Globus pallidus (tissue), 1 donor: Measurements from ENCODE around the gene GPC3.

ENCODE experiments used
- DNase-seq: peaks from one replicate; pipeline ENCODE4 v3.0.0-alpha.2; 2015; ENCODE audit warnings: low spot score

The GPC3 gene

DNA sequence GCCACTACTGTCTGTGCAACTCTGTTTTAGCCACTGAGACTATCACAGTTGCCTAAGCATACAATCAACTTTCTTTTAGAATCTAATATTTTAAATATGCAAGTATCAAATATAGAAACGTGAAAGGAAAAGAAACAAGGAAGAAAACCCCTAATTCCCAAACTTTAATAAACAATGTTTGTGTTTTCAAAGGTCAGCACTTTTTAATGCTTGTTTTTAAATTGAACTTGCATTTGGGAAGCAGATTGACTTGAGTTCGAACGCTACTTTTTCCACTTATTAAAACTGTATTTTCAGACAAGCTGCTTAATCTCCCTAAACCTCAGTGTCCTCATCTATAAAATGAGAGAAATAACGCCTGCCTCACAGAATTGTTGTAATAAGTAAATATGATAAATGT, 384.3 kb downstream of the GPC3 start:
- DNase-seq = no peak

DNA sequence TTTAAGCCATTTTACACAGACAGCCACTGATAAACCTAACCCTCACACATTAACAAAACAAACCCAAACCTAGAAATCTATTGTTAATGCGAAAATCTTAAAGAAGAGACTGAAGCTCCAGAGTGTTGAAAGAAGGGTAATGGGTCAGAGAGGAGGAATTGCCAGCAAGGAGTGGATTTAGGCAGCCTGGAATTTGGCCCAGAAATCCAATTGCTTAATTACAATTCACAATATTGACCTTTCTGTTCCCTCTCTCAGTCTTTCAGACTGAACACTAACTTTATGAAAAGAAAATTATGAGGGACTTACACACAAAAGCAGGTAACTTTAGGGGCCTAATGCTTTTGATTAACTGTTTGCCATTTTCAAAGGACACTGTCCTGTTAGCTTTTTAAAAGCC, 384.9 kb downstream of the GPC3 start:
- no peak for DNase-seq

DNA sequence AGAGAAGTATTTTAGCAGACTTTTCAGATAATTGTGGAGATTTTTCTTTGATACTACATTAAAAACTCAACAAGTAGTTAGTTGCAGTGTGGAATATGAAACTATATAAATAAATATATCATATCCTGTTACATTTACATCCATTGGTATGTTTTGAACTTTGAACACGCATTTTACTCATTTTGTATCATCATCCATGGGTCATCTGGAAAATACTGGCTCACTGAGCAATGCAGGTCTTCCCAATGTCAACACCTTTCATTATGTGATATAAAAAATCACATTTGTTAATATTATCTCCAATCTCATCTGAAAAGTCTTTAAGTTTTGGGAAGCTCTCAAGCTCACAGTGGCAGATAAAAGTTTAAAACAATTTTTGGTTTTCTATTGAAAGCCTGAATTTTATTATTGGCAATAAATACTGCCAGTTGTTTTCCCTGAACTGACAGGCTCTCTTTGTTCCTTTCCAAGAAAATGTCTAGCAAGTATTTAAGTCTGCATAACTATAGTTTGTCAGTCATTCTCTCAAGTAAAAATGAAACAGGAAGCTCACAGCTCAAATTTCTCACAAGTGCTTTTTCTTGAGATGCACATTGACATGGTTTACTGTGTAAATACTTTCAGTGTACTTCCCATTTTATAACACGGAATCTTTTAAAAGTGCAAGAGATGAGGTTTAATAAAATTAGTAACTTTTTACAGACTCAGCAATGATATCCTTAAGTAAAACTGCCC, 386.6 kb downstream of the GPC3 start:
- peak; percentile 9 for DNase-seq

DNA sequence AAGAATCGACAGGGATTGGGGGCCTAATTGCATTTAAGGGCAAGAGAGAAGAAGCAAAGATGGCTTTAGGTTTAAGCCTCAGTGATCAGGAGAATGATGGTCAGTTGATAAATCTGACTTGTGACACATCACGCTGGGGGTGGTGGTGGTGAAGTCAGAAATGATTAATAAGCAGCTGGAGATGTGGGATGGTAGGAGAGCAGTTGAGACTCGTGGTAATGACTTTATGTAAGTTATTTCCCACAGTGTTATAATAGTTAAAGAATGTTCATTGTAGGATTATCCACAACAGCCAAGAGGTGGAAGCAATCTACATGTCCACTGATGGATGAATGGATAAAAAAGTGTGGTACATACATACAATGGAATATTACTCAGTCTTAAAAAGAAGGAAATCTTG, 391.2 kb downstream of the GPC3 start:
- DNase-seq = no peak

DNA sequence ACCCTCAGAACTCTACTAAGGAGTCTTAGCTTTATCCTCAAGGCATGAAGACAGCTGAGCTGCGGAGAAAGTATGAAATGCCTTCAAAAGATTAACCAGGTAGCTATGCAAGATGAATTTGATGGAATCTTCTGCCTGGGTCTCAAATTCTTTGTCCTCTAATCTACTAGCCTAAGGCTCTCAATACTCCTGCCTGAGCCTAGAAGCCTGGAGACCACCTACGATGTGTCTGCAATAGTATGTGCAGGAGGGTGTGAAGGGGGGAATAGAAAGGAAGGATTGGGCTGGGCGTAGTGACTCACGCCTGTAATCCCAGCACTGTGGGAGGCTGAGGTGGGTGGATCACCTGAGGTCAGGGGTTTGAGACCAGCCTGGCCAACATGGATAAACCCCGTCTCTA, 391.9 kb downstream of the GPC3 start:
- DNase-seq = no peak

DNA sequence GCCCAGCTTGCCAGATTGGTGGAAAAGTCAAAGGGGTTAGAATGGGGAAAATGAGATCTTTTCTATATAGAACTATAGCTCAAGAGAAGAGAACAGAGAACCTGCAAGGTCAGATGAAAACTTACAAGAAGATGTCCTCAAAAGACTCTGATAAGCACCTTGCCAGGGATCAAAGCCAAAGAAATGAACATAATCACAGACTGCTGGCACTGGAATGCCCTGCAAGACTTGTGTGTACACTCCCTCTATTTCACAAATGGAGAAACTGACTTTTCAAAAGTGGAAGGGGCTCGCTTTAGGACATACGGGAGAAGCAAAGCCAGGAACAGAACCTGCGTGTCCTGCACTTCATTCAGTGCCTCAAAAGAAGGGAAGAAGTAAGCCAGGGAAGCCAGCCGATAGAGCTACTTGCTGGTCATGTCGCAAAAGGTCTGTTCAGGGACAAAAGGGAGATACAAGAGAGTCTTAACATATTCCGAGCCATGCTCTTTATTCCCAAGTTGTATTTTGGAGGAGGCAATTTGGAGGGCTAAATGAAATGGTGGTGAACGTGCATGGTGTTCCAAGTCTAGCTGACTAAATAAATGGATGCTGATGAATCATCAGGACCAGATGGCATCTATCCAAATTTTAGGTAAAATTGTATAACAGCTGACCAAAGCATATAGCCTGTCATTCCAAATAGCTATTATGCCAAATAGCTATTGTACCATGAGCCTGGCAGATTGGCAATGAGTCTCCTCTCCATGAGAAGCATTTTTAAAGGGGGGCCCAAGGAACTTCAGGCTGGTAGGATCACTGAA, 394.5 kb downstream of the GPC3 start:
- DNase-seq = no peak

DNA sequence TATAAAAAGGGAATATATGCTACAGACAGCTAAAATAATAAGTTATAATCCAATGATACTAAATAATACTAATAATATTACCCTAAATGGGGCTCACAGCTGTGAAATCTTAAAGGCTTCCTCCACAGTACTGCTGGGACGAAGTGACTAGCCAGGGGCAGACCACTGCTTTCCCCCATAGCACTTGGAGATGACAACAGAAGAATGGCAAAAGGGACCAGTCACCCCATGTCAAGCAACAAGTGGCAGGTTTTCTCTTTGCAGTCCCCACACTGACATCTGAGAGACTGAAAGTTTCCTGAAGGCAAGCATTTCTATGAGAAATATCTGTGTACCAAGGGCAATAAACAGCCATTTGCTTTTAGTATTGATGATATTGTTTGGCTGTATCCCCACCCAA, 396.6 kb downstream of the GPC3 start:
- DNase-seq = no peak

DNA sequence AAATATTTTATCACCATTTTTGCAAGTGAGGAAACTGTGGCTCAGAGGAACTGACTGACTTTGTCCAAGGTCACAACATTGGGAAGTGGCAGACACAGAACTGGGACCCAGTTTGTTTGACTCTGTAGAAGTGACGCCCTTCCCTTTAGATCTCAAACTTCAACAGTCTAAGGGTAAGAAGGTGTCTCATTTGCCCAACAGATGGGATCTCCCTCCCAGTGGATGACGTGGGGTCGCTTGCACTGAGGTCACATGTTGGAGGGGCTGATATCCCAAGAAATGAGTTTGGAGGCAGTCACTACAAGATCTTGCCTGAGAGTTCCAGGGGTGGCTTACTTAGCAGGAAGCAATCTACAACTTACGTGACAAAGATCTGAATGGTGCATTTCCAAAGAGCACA, 397.6 kb downstream of the GPC3 start:
- no peak for DNase-seq

DNA sequence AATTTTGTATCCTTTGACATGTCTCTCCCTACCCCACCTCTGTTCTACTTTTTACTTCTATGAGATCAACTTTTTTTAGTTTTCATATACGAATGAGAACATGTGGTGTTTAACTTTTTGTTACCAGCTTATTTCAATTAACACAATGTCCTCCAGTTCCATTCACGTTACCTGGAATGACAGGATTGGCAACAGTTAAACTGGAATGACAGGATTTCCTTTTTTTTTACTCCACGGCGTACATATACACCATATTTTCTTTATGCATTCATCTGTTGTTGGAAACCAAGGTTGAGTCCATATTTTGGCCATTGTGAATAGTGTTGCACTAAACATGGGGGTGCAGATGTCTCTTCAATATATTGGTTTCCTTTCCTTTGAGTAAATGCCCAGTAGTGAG, 398.3 kb downstream of the GPC3 start:
- DNase-seq = no peak

DNA sequence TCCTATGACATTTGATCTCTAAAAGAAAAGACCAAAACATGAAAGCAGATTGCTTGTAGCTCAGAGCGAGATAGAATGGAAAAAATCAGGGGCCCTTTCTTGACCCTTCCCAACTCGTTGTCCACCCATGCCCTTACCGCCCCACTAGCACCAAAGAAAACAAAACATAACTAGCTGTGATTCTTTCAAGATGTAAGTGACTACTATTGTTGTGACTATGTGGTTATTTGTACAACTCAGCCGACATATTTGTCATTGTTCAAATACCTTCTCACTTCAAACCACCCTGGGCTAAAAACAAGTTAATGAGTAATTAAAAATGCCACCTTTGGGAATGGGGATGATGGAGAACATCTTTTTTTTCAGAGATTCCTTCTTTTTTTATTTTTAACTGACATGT, 399.0 kb downstream of the GPC3 start:
- DNase-seq = no peak

DNA sequence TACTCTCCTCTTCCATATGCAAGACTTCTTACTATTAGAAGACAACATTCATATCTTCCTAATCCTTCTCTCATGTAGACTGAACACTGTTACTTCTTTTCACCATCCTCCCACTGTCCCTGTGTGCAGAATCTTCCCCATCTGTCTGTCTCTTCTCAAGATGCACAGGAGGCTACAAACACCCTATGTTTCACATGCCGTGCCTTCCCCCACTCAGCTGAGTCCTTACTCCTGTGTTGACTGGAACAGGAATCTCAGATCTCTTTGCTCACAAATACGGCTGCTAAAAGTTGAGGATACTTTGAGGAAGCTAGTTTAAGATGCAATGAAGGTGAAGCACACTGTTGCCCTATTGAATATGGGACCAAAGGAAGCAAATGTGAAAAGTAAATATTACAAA, 401.6 kb downstream of the GPC3 start:
- no peak for DNase-seq

DNA sequence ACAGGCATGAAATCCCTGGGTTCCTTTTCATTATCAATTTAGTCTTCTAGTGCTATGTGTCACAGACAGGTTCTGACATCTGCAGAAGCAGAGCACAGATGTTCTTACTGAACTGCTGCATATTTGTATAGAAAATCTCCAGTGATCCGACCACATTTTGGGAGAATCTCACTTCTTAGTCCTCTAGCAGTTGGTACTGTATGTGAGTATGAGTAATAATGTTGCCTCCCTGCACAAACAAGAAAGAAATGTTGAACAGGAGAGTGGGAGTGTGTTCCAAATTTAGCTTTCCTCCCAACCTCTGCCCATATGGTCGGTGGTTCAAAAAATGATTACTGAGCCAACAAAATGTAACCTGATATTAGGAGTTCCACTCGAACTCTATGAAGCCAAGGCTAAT, 404.8 kb downstream of the GPC3 start:
- no peak for DNase-seq

DNA sequence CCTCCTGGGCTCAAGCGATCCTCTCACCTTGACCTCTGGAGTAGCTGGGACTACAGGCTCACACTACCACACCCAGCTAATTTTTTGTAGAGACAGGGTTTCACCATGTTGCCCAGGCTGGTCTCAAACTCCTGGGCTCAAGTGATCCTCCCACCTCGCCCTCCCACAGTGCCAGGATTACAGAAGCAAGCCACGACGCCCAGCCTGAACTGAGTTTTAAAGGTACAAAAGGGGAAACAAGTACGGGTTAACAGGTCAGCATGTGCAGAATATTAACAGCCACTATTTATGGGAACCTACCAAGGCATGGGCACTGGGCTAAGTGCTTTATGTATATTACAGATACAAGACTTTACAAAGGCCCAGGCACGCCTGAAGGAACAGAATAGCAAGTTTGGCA, 405.8 kb downstream of the GPC3 start:
- no peak for DNase-seq

DNA sequence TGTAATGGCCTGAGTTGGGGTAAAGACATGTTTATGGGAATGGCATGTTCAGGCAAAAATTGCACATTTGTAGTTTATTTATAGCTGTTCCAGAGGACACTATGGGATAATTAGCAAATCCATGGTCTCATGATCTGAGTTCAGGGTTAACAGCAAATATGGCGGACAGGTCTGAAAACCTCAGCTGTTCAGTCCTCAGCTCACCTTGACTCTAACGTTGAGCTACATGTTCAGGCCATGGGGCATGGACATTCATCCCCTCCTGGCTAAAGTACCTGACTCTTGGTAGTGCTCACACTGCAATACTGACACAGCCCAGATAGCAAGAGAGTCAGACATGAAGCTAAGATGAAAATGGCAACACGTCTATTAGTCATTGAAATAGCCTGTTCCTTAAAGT, 408.5 kb downstream of the GPC3 start:
- no peak for DNase-seq

DNA sequence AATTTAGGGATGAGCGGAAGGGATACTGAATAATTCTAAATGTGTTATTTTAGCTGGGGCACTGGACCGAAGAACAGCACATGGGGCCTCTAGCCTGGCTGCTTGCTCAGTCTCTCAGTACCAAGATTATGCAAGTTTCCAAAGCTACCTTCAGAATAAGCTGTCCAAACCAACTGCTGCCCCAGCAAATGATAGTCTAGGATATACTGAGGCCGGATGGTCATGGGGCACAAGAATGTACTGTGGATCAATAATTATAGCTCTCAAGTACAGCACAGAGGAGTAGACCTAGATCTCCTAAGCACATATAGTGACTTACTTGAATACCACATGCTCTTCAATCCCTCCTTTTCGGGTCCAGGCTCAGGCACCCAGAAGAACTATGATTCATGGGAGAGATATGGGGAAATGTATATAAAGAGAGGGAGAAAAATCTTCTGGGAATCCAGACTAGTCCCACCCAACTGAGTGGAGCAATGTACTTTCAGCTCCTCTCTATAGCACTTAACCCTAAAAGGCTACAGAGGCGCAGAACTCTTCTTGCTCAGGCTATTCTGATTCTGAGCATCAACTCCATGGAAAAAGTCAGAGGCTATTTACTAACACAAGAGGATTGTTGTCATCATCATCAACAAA, 409.8 kb downstream of the GPC3 start:
- no peak for DNase-seq

DNA sequence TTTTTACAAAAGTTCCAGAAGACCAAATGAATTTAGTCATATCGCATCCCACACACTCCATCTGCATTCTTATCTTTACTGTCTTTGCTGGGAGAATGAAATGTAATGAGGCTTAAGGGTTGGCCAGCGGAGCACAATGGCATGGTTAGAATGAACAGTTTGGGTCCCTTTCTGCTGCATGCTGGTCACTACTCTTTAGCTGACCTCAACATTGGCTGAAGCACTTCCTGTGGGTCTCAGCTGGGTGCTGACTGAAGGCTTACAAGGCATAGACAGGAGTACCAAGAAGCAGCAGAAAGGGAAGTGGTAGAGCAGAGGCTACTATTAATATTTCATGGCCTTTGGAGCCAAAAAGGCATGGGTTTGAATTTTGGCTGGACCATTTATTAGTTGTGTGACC, 410.7 kb downstream of the GPC3 start:
- peak; percentile 3 for DNase-seq

DNA sequence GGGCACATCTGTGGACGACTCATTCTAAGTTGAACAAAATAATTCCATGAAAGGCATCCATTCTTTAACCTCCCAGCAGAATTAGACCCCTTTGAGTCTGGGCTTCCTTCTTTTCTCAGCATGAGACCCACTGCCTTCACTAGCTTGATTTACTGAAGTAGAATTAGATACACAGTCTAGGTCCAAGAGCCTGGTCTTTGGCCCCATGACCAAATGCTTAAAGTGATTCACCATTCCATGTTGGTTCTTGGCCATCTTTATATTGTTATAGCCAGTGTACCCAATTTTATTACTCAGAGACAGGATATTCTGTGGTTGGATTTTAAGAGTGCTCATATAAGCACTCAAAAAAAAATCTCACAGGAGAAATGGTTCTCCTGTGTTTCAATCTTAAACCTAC, 414.8 kb downstream of the GPC3 start:
- no peak for DNase-seq

DNA sequence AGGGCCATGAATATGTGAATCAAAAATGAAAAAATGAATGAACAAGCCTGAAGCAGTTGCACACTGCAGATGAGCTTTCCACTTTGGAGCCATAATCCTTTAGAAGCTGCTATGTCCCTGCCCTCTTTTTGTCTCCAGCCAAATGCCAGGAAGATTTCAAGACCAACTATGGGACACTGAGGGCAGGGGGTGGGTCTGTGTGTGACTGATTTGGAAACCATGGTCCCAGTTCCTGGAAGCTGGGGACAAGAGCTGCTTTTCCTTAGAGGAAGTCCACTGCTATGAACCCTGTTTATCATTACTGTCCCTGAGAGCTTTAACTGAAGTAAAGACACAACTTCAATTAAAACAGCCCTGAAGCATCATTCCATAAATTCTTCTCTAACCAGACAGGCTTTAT, 416.2 kb downstream of the GPC3 start:
- no peak for DNase-seq

DNA sequence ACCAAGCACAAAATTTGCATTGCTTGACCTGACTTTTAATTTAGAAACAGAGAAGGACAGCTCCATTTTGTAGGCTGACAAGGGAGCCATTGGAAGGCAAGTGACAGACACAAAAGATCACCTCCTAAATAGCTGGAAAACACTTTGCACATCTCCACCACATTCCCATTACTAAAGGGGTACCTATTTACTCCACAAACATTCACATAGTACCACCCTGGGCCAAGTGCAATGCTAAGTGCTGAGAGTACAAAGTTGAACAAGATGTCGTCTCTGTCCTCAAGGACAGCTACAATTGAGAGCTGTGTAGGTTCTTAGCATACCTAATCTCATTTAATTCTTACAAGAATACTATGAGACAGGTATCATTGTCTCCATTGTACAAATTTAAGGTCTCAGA, 417.3 kb downstream of the GPC3 start:
- DNase-seq = no peak

DNA sequence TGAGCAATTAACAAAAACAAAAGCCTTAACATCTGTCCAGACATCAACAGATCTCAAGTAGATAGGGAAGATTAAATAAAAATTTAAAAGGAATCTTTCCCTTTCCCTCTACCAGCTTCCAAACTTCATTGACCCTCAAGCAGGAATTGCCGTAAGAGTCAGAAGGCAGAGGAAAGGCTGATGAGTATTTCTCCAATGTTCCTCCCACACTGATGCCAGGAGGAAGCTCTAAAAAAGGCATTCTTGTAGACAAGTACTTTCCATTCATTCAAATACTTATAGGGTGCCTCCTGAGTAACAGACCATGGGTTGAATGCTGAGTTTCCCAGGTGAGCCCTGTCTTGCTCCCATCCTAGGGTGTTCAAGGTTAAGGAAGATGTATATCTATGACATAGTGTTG, 418.5 kb downstream of the GPC3 start:
- no peak for DNase-seq

DNA sequence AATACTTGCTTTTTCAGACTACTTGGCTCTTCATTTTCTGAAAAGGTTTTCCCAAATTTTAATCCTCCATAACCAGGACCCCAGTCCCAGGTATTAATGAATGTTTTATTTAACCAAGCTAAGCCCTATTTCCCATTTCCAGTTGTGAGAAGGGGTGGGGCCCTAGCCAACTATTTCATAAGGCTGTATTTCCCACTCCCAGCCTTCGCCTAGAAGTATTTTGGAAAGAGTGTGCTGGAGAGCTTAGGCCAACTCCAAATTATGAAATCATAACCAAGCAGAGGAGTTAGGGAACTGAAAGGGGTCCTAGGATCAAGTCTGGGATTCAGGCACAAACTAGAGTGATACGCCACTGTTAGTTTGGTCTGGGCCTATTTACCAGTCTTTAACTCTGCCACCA, 421.7 kb downstream of the GPC3 start:
- no peak for DNase-seq

DNA sequence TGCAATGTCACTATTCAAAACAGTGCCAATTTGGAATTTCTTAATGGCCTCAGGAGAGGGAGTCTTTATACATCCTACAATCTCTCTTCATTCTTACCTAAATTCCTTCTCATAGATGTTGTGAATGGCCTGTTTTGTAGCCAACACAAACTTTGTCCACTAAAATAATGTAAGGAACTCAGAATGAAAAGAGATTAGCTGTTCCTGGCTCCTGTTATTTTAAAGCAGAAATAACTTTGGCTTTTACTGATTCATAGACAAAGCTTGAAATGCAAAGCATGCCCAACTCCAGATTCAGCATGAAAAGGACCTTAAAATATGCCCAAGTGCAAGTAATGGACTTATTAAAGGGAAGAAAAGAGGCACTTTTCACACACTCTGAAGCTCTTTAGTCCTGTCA, 424.1 kb downstream of the GPC3 start:
- no peak for DNase-seq

DNA sequence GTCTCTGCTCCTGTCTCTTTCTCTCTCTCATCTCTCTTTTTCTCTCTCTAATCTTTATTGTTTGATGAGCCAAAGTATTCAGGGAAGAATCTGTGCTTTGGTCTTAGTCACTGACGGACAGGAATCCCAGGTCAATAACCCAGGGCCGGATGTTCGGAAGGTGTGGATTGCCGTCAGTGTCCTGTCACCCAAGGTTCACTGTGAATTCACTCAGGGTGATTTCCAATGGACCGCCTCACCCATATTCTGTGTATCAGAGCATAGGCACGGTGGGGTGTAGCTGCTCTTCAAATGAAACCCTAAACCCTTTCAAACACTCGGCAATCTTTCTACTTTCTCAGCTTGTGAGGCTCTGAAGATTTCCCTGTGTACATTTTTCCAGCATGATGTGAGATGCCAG, 425.5 kb downstream of the GPC3 start:
- DNase-seq = no peak
